CD4-positive, alpha-beta T cell treated with Interleukin-10 for 1 hour (primary cell): Measurements from ENCODE around the gene JAGN1.
"Not testable (repeated sequence)": the region's sequence is repeated elsewhere in the genome, so short reads cannot be mapped to it uniquely, and the experiment has no call there.

Experiments used
- DNase-seq: peaks from one replicate; pipeline ENCODE4 v3.0.0-alpha.2; 2020

The JAGN1 gene

DNA sequence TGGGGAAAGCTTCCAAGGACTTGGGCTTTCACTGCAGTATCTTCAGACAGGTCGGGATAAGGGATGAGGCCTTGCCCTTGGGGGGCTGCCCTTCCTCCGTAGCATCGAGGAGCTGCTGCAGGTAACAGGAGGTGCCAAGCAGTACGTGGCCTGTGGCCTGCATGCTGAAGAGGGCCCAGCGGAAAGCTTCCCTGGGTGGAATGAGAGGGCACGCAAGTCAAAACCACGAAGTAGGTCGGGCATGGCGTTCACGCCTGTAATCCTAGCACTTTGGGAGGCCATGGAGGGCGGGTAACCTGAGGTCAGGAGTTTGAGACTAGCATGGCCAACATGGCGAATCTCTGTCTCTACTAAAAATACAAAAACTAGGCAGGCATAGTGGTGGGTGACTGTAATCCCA is 23.3 kb upstream of the JAGN1 start:
- DNase-seq = no peak

GRCh38 chr3:9869955-9870354 is 20.5 kb upstream of the JAGN1 start:
- DNase-seq = no peak

DNA sequence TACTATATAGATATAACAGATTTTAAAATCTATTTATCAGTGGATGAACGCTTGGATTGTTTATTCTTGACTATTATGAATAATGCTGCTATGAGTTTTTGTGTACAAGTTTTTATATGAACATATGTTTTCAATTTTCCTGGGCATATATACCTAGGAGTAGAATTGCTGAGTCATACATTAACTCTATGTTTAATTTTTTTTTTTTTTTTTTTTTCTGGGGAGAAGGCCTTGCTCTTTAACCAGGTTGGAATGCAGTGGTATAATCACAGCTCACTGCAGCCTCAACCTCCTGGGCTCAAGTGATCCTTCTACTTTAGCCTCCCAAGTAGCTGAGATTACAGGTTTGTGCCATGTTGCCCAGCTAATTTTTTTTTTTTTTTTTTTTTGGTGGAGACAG is 19.4 kb upstream of the JAGN1 start:
- no peak for DNase-seq

DNA sequence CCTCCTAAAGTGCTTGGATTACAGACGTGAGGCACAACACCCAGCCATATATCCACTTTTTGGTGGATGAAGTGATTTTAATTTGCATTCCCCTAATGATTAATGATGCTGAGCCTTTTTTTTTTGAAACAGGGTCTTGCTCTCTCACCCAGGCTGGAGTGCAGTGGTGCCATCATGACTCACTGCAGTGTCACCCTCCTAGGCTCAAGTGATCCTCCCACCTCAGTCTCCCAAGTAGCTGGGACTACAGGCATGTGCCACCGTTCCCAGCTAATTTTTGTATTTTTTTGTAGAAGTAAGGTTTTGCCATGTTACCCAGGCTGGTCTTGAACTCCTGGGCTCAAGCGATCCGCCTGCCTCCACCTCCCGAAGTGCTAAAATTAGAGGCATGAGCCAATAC is 18.3 kb upstream of the JAGN1 start:
- DNase-seq = not testable (repeated sequence)

DNA sequence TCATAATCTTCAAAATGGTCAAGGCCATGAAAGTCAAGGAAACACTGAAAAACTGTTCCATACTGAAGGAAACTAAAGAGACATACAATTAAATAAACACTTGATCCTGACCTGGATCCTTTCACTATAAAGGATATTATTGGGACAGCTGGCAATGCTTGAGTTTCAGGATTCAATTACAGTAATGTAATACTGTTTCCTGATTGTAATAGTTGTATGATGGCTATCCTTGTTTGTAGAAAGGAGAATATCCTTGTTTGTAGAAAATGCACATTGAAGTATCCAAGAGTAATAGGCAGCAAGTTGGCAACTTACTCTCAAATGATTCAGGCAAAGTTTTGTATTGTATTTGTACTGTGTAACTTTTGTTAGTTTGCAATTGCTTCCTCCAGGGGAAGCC is 15.0 kb upstream of the JAGN1 start:
- no peak for DNase-seq

DNA sequence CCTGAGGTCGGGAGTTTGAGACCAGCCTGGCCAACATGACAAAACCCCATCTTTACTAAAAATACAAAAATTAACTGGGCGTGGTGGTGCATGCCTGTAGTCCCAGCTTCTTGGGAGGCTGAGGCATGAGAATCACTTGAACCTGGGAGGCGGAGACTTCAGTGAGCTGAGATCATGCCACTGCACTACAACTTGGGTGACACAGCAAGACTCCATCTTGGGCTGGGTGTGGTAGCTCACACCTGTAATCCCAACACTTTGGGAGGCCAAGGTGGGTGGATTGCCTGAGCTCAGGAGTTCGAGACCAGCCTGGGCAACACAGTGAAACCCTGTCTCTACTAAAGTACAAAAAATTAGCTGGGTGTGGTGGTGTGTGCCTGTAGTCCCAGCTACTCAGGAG is 14.2 kb upstream of the JAGN1 start:
- not testable (repeated sequence) for DNase-seq

DNA sequence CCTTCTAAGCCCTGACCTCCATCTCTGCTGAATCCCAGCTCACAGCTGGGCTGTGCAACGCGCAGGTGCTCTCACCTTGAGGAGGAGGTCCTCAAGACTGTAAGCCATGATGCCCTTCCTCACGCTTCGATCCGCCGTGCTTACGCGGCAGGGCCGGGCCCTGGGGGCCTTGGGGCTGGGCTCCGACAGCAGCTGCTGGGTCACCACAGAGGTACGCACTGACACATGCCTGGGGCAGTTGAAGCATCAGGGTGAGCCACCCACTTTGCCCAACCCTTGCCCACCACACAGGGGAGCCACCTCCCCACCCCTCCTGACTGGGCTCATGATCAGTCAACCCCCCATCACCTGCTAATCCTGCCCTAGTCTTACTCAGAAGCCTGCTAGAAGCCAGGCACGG is 13.4 kb upstream of the JAGN1 start:
- no peak for DNase-seq

DNA sequence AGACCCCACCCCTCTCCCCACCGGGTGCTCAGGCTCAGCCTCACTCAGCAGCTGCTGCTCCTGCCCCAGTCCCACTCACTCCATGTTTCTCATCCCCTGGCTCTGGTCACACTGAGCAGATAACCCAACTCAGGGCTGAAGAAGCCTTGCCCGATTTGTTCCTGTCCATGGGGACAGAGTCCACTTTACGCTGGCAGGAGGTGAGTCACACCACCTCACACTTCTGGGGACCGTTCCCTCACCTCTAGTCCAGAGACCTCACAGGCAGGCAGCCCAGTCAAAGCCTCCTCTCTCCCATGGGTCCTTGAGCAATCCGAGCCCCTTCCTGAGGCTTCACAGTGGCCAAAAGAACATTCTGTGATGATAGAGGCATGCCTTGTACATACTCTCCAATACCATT is 11.7 kb upstream of the JAGN1 start:
- no peak for DNase-seq

GRCh38 chr3:9879830-9880549 is 10.4 kb upstream of the JAGN1 start, which contains the start of gene CIDEC:
Gene CIDEC (minus strand): TSS chr3:9880253. CDS start chr3:9878486, 1,767 bp downstream.
- DNase-seq = no peak

- DNase-seq = no peak
Observed at GRCh38 chr3:9881441-9881840, 9.0 kb upstream of the JAGN1 start.

DNA sequence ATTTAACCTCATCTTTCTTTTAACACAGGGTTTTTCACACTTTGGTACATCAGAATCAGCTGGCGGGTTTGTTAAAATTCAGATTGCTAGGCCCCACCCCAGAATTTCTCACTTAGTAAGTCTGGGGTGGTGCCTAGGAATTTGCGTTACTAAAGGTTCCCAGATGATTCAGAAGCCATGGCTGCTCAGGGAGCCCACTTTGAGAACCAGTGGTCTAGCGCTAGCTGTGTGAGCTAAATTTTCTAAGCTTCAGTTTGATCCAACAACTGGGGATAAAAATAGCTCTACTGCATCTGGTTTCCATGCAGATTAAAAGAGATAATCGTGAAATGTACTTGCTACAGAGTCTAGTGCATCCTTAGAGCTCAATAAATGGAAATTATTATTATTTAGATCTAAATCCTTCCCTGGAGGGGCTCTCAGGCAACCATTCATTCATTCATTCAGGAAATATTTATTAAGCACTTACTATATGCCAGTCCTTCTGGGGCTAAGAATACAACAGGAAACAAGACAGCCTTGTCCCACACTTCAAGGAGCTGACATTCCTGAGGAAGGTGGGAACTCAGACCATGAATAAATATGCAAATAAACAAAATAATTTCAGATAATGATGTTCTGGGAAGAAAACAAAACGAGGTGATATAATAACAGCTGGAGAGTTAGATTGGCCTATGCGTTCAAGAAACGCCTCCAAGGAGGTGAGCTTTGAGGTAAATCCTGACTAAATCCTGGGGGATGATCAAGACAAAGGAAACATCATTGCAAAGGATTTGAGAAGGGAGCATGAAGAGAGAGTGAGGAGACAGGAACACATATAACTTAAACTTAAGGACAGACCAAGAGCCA is 6.5 kb upstream of the JAGN1 start:
- no peak for DNase-seq

DNA sequence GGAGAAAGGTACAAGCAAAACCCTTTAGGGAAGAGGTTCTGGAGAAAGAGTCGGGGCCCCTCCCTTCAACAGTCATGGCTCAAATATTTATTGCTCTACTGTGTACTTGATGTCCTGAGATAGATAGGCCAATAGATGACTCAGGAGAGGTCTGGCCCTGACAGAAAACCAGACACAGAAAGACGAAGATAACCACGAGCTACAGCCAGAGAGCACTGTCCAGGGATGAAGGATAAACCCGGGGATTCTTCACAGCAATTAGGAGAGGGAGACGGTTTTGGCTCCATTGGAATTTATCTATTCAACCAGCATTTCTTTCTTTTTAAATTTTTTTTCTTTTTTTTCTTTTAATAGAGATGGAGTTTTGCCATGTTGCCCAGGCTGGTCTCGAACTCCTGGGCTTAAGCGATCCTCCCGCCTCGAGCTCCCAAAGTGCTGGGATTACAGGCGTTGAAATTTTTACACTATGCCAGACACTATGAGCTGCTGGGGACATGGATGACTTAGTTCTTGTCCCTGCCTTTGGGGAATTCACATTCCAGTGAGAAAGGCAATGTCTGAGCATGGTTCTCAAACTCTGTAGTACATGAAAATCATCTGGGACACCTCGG is 5.8 kb upstream of the JAGN1 start:
- DNase-seq = no peak

GRCh38 chr3:9886328-9886727 is 4.1 kb upstream of the JAGN1 start:
- DNase-seq = no peak

DNA sequence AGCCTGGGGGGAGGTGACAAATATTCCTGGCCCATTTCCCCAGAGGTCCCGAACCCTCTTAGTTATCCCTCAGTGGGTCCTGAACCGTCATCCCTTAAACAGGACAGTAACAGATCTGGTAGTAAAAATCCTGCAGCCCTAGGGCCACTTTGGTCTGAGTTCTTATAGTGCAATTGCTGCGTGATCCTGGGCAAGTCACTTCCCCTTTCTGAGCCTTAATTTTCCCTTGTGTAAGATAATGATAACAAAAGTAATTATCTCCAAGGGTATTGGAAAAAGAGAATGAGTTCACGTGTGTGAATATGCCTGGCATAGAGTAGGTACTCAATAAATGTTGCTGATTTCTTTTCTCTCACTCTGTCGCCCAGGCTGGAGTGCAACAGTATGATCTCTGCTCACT is 2.9 kb upstream of the JAGN1 start:
- no peak for DNase-seq

- DNase-seq = no peak
Observed at GRCh38 chr3:9888540-9888939, 1.9 kb upstream of the JAGN1 start.

DNA sequence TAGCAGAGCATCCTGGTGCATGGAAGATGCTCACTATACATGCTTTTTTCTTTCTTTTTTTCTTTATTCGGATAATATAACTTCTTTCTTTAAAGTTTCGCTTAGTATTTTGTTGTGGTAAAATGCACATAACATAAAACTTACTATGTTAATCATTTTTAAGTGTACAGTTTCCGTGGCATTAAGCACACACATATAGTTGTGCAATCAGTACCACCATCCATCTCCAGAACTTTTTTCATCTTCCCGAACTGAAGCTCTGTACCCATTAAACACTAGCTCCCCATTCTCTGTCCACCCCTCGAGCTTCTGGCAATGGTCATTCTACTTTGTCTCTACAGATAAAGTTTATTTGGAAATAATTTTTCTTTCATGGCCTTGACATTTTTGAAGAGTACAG is 1.0 kb upstream of the JAGN1 start:
- no peak for DNase-seq

GRCh38 chr3:9891072-9891622 is 737 bp downstream of the JAGN1 start:
- DNase-seq = no peak

- DNase-seq = no peak
Observed at GRCh38 chr3:9893739-9894138, 3.3 kb downstream of the JAGN1 start.

DNA sequence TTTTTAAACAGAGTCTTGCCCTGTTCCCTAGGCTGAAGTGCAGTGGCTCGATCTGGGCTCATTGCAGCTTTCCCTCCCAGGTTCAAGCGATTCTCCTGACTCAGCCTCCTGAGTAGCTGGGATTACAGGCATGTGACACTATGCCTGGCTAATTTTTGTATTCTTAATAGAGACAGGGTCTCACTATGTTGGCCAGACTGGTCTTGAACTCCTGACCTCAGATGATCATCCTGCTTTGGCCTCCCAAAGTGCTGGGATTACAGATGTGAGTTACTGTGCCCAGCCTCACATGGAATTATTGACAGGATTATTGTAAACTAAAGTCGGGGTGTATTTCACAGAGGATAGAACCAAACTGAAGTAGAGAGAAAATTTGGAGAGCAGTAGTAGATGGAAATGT is 5.3 kb downstream of the JAGN1 start:
- DNase-seq = not testable (repeated sequence)

DNA sequence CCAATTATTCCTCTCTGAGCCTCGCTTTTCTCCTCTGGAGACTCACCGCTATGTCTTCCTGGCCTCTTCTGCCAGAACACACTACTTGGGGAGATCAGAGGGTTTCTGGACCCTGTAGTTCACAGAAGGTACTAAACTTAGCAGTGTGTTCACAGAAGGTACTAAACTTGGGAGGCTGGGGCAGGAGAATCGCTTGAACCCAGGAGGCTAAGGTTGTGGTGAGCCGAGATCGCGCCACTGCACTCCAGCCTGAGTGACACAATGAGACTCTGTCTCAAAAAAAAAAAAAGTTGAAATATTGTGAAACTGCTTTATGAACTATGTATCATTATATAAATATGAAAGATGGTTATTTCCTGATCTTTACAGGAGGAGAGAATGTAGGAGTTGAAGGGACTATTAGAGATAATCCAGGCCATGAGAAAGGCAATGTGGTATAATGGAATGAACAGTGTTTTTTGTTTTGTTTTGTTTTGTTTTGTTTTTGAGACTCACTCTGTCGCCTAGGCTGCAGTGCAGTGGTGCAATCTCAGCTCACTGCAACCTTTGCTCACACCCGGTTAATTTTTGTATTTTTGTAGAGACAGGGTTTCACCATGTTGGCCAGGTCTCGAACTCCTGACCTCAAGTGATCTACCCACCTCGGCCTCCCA is 6.5 kb downstream of the JAGN1 start:
- DNase-seq = not testable (repeated sequence)

DNA sequence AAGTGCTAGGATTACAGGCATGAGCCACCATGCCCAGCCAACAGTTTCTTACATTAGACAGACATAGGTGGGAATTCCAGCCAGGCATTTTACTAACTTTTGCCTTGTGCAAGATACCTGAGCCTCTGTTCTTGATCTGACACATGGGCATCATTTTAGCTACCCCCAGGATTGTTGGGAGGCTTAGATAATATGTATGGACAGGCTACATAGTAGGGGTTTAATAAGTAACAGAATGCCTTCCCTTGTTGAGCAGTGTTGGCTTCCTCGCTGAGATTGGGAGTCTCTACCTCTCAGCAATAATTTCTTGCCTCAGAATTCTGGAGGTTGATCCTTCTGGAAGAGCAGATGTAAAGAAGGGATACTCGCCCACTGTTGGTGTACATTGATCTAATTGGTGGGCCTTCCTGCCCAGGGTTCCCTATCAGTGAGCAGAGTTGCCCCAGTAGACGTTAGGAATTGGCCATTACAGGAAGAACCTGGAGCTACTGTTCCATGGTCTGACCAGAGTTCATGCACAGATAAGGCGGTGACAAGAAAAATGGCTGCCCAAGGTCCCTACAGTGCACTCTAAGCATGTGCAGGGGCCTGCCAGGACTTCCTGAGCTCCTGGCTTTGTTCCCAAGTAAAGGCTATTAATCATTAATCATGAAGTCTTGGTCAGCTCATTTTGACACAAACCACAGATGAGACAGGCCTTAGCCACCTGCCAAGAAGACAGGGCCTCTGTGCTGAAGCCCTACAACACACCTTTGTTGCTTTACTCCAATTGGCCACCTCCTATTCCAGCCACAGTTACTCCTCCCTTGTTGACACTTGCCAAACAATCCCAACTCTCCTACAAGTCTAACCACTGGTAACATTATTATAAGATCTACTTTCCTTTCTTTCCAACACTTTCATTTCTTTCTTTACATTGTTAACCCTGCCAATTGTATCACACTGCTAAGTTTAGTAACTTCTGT is 7.3 kb downstream of the JAGN1 start:
- DNase-seq = no peak
